Keratinocyte (primary cell): Measurements from ENCODE around the gene SWT1. TPM values are rescaled to one million over a fixed set of nuclear protein-coding genes. Genes with fewer than 3 reads are reported as not detected.

Experiments
- DNase-seq: peaks from one replicate; pipeline ENCODE4 v3.0.0-alpha.2; 2011; ENCODE audit warnings: low read depth, missing footprints, low spot score
- FAIRE-seq: peaks from 2 replicates; lab custom pipeline; 2011; peaks lifted over from hg19 to GRCh38; lab: Jason Lieb, UNC
- H2AFZ ChIP-seq: 2 replicates; pipeline ENCODE4 v1.6.0; 2012; ENCODE audit warnings: low read length, control low read depth, inconsistent platforms; ENCODE audit not compliant: control insufficient read depth
- H3K27ac ChIP-seq: 2 replicates; pipeline ENCODE4 v1.5.1; 2011; ENCODE audit warnings: low read length; ENCODE audit not compliant: control insufficient read depth, insufficient read depth
- H3K27me3 ChIP-seq: 3 replicates; pipeline ENCODE4 v1.6.0; 2011; ENCODE audit warnings: low read length; ENCODE audit not compliant: control insufficient read depth, insufficient read depth; ENCODE audit errors: extremely low read depth
- H3K36me3 ChIP-seq, 2 experiments: 2 replicates in 1 of 2; 3 replicates in 1 of 2; pipeline ENCODE4 v1.5.1; 2011; ENCODE audit warnings: low read length in 2 of 2, mild to moderate bottlenecking in 1 of 2; ENCODE audit not compliant: control insufficient read depth in 2 of 2, insufficient read depth in 2 of 2; ENCODE audit errors: extremely low read depth in 1 of 2
- H3K4me1 ChIP-seq: 3 replicates; pipeline ENCODE4 v1.5.1; 2011; ENCODE audit warnings: low read length; ENCODE audit not compliant: control insufficient read depth, insufficient read depth; ENCODE audit errors: extremely low read depth
- H3K4me2 ChIP-seq: 3 replicates; pipeline ENCODE4 v1.6.0; 2011; ENCODE audit warnings: low read depth, low read length; ENCODE audit not compliant: control insufficient read depth, insufficient read depth; ENCODE audit errors: extremely low read depth
- H3K4me3 ChIP-seq, 3 experiments: fragments of 200-600 bp in 1 of 3; sonication (generic) in 1 of 3; 2 replicates in 2 of 3; 3 replicates in 1 of 3; pipeline ENCODE4 v1.5.1; 2011 to 2016; ENCODE audit warnings: low read length in 3 of 3, mild to moderate bottlenecking in 3 of 3, control low read depth in 2 of 3, inconsistent platforms in 1 of 3, low read depth in 1 of 3, mixed read lengths in 1 of 3, mixed run types in 1 of 3, moderate library complexity in 1 of 3; ENCODE audit not compliant: control insufficient read depth in 2 of 3, insufficient read depth in 2 of 3; ENCODE audit errors: extremely low read depth in 1 of 3
- H3K79me2 ChIP-seq: 2 replicates; pipeline ENCODE4 v1.6.0; 2012; ENCODE audit warnings: low read length; ENCODE audit not compliant: control insufficient read depth, insufficient read depth
- H3K9ac ChIP-seq: 3 replicates; pipeline ENCODE4 v1.6.0; 2011; ENCODE audit warnings: low read length; ENCODE audit not compliant: control insufficient read depth, insufficient read depth; ENCODE audit errors: extremely low read depth
- H3K9me1 ChIP-seq: 3 replicates; pipeline ENCODE4 v1.6.0; 2011; ENCODE audit warnings: low read length; ENCODE audit not compliant: control insufficient read depth, insufficient read depth; ENCODE audit errors: extremely low read depth
- H3K9me3 ChIP-seq: 2 replicates; pipeline ENCODE4 v1.5.1; 2012; ENCODE audit warnings: low read depth, low read length; ENCODE audit not compliant: control insufficient read depth
- H4K20me1 ChIP-seq: 3 replicates; pipeline ENCODE4 v1.6.0; 2011; ENCODE audit warnings: low read length; ENCODE audit not compliant: control insufficient read depth, insufficient read depth; ENCODE audit errors: extremely low read depth
- CTCF ChIP-seq, 3 experiments: IDR thresholded peaks in 1 of 3; conservative IDR thresholded peaks in 1 of 3; optimal IDR thresholded peaks in 1 of 3; 2 replicates in 2 of 3; 3 replicates in 1 of 3; pipeline versions ENCODE3 to v1.5.1; 2011; ENCODE audit warnings: low read length in 3 of 3, mild to moderate bottlenecking in 3 of 3, moderate library complexity in 2 of 3, control low read depth in 1 of 3, inconsistent platforms in 1 of 3; ENCODE audit not compliant: insufficient read depth in 2 of 3; ENCODE audit errors: extremely low read depth in 1 of 3
- EZH2 ChIP-seq: IDR thresholded peaks from one replicate; pipeline ENCODE4 v1.6.1; 2012; ENCODE audit warnings: inconsistent platforms, mild to moderate bottlenecking, low read length, moderate library complexity
- dilution Hi-C: fragments of 300-500 bp; cut with MboI; formaldehyde crosslinking; loops from one replicate; pipeline ENCODE4 v1.7.0; 2020; ENCODE audit warnings: low sequenced_read_pairs; ENCODE audit not compliant: extremely low pct_ligation_motif_present
- polyA plus RNA-seq, 5 experiments: library from polyadenylated mRNA; depleted of rRNA in 3 of 5; stranded (reverse) in 3 of 5; stranded (forward) in 1 of 5; unstranded in 1 of 5; fragments of >200 nt; gene quantifications; 1 replicate in 1 of 5; 2 replicates in 3 of 5; 3 replicates in 1 of 5; pipeline versions ENCODE4 v1.2.1 to v1.2.3, GENCODE V29; 2011 to 2012; ENCODE audit warnings: missing spikeins in 2 of 5, low read depth in 1 of 5, low replicate concordance in 1 of 5

SWT1 gene
- polyA plus RNA-seq, 1 donor (not counting 4 experiments of a cell fraction or from before 2014, with no cell fraction given): 2.9 TPM

GRCh38 chr1:185280589-185280988 lies 123.6 kb downstream of the SWT1 start:
- no peak overlapping the region for H3K9ac ChIP-seq
- H3K9me1 ChIP-seq: no peaks in the 10 kb centered on the region
- no peak overlapping the region for H3K4me3 ChIP-seq
- TF ChIP-seq CTCF (optimal IDR thresholded peaks at IDR 0.05 in 1 of 3, IDR thresholded peaks at IDR 0.05 in 1 of 3, conservative IDR thresholded peaks at IDR 0.05 in 1 of 3; ENCODE audit: extremely low read depth in 1 of 3, insufficient read depth in 2 of 3, low read length in 3 of 3) (no peak), EZH2 (no peak)
- no peaks in the 10 kb centered on the region for H4K20me1 ChIP-seq
- H3K9me3 ChIP-seq: no peaks in the 10 kb centered on the region
- H3K27ac ChIP-seq: no peak overlapping the region
- no peak overlapping the region for H2AFZ ChIP-seq
- H3K4me1 ChIP-seq: no peaks in the 10 kb centered on the region
- H3K79me2 ChIP-seq: no peaks in the 10 kb centered on the region
- FAIRE-seq: no peak
- no peak overlapping the region for H3K4me2 ChIP-seq
- dilution Hi-C loops: no loop called here
- peaks cover 0 to 1% of the 10 kb centered on the region in 2 experiments for H3K36me3 ChIP-seq
- no peak for DNase-seq
- H3K27me3 ChIP-seq: no peaks in the 10 kb centered on the region

GRCh38 chr1:185281245-185281644 lies 124.3 kb downstream of the SWT1 start:
- Histone ChIP-seq H2AFZ (no peak overlapping the region), H3K4me3 (no peak overlapping the region), H3K4me2 (no peak overlapping the region), H3K27ac (no peak overlapping the region), H3K9ac (no peak overlapping the region), H4K20me1 (no peaks in the 10 kb centered on the region), H3K9me1 (no peaks in the 10 kb centered on the region), H3K36me3 (peaks cover 0 to 1% of the 10 kb centered on the region in 2 experiments), H3K79me2 (no peaks in the 10 kb centered on the region), H3K4me1 (no peaks in the 10 kb centered on the region), H3K9me3 (no peaks in the 10 kb centered on the region), H3K27me3 (no peaks in the 10 kb centered on the region)
- no peak for DNase-seq
- FAIRE-seq: no peak
- no peak for TF ChIP-seq EZH2
- dilution Hi-C loops: no loop called here

GRCh38 chr1:185284116-185284515 lies 127.1 kb downstream of the SWT1 start:
- Histone ChIP-seq H3K4me1 (no peaks in the 10 kb centered on the region), H3K4me3 (no peak overlapping the region), H2AFZ (no peak overlapping the region), H3K9me3 (no peaks in the 10 kb centered on the region), H3K9ac (no peak overlapping the region), H3K4me2 (no peak overlapping the region), H3K27ac (no peak overlapping the region), H3K79me2 (no peaks in the 10 kb centered on the region), H3K27me3 (no peaks in the 10 kb centered on the region), H4K20me1 (no peaks in the 10 kb centered on the region), H3K36me3 (no peaks in the 10 kb centered on the region), H3K9me1 (no peaks in the 10 kb centered on the region)
- no peak for FAIRE-seq
- TF ChIP-seq EZH2 (no peak), CTCF (optimal IDR thresholded peaks at IDR 0.05 in 1 of 3, IDR thresholded peaks at IDR 0.05 in 1 of 3, conservative IDR thresholded peaks at IDR 0.05 in 1 of 3; ENCODE audit: extremely low read depth in 1 of 3, insufficient read depth in 2 of 3, low read length in 3 of 3) (no peak)
- DNase-seq: no peak
- dilution Hi-C loops: no loop called here
